ENCODE data around the gene CARS1. TPM values are rescaled to one million over a fixed set of nuclear protein-coding genes. Genes with fewer than 3 reads are reported as not detected.

The CARS1 gene
- total and polyA plus RNA-seq, 7 donors = 24.2 to 78.6 (median 52.0) TPM

GRCh38 chr11:3099178-3099577 is 42.0 kb upstream of the CARS1 start:
- intact Hi-C loops (cut with DNase I) = no loop called here
- Histone ChIP-seq H3K9me3 (no peaks in the 10 kb centered on the region), H3K4me3 (no peak overlapping the region), H3K4me1 (no peaks in the 10 kb centered on the region), H3K27me3 (ENCODE audit: insufficient read depth in 3 of 3, low read length in 2 of 3) (no peaks in the 10 kb centered on the region), H3K27ac (no peak overlapping the region), H3K36me3 (ENCODE audit: insufficient read depth in 1 of 2, low read depth in 1 of 2) (peaks cover 0 to 45% of the 10 kb centered on the region in 2 donors)
- DNase-seq (no peak), ATAC-seq (no peak)
- TF ChIP-seq, protein P1, sequence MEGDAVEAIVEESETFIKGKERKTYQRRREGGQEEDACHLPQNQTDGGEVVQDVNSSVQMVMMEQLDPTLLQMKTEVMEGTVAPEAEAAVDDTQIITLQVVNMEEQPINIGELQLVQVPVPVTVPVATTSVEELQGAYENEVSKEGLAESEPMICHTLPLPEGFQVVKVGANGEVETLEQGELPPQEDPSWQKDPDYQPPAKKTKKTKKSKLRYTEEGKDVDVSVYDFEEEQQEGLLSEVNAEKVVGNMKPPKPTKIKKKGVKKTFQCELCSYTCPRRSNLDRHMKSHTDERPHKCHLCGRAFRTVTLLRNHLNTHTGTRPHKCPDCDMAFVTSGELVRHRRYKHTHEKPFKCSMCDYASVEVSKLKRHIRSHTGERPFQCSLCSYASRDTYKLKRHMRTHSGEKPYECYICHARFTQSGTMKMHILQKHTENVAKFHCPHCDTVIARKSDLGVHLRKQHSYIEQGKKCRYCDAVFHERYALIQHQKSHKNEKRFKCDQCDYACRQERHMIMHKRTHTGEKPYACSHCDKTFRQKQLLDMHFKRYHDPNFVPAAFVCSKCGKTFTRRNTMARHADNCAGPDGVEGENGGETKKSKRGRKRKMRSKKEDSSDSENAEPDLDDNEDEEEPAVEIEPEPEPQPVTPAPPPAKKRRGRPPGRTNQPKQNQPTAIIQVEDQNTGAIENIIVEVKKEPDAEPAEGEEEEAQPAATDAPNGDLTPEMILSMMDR (IDR thresholded peaks at IDR 0.05) = no peak
- WGBS, 3 donors = 86 to 90% (median 88%) methylated on average over 3 of the region's 3 CpGs

DNA sequence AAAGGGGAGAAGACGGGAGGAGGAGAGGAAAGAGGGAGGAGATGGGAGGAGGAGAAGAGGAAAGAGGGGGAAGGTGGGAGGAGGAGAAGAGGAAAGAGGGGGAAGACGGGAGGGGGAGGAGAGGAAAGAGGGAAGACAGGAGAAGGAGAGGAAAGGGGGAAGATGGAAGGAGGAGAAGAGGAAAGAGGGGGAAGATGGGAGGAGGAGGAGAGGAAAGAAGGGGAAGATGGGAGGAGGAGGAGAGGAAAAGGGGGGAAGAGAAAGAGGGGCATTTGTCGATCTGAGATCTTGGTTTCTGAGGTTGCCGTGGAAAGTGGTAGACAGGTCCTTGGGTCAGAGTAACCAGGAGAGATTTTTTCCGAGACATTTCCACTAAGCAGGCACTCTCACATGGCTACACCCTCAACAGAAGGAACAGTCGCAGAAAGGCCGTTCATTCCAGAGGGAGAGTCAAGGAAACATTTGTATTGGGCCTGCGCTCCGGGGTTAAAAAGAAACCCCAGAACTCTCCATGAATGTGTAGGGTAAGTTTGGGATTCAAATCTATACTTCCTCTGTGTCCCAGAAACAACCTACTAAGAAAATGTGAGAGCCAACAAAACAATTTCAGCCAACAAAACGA is 39.8 kb upstream of the CARS1 start:
- TF ChIP-seq, protein P1 (IDR thresholded peaks at IDR 0.05) = no peak
- intact Hi-C loops (cut with DNase I) = no loop called here
- Histone ChIP-seq H3K4me3 (no peak overlapping the region), H3K27me3 (ENCODE audit: insufficient read depth in 3 of 3, low read length in 2 of 3) (no peaks in the 10 kb centered on the region), H3K27ac (no peak overlapping the region), H3K9me3 (no peaks in the 10 kb centered on the region), H3K4me1 (no peaks in the 10 kb centered on the region), H3K36me3 (ENCODE audit: insufficient read depth in 1 of 2, low read depth in 1 of 2) (peaks cover 0 to 40% of the 10 kb centered on the region in 2 donors)
- WGBS, 3 donors = 85 to 87% (median 86%) methylated on average over 10 of the region's 10 CpGs
- no peak for ATAC-seq
- no peak for DNase-seq

GRCh38 chr11:3095712-3096361 is 38.6 kb upstream of the CARS1 start:
- intact Hi-C loops (cut with DNase I) = no loop called here
- no peak overlapping the region for H3K4me3 ChIP-seq
- H3K4me1 ChIP-seq = peaks cover 6% of the 10 kb centered on the region
- no peak for ATAC-seq
- H3K27ac ChIP-seq = peak overlapping the region; percentile 13
- H3K36me3 ChIP-seq (ENCODE audit: insufficient read depth in 1 of 2, low read depth in 1 of 2) = peaks cover 0 to 36% of the 10 kb centered on the region in 2 donors
- H3K9me3 ChIP-seq = no peaks in the 10 kb centered on the region
- TF ChIP-seq, protein P1 (IDR thresholded peaks at IDR 0.05) = no peak
- no peaks in the 10 kb centered on the region for H3K27me3 ChIP-seq (ENCODE audit: insufficient read depth in 3 of 3, low read length in 2 of 3)
- DNase-seq = peak in 1 of 2 donors; percentile 39
- 44 to 52% (median 49%) methylated on average over 15 of the region's 15 CpGs for WGBS, 3 donors

GRCh38 chr11:3094223-3094824 is 37.1 kb upstream of the CARS1 start:
- Histone ChIP-seq H3K36me3 (ENCODE audit: insufficient read depth in 1 of 2, low read depth in 1 of 2) (peaks cover 0 to 26% of the 10 kb centered on the region in 2 donors), H3K9me3 (no peaks in the 10 kb centered on the region), H3K4me3 (no peak overlapping the region), H3K27me3 (ENCODE audit: insufficient read depth in 3 of 3, low read length in 2 of 3) (no peaks in the 10 kb centered on the region), H3K4me1 (peaks cover 6% of the 10 kb centered on the region), H3K27ac (no peak overlapping the region)
- TF ChIP-seq, protein P1 (IDR thresholded peaks at IDR 0.05) = no peak
- intact Hi-C loops (cut with DNase I) = no loop called here
- 88 to 92% (median 89%) methylated on average over 21 of the region's 21 CpGs for WGBS, 3 donors
- DNase-seq (no peak), ATAC-seq (no peak)
